IPS-18c (cell line): ENCODE data around the gene RAPGEF3.

Source experiments
- H3K4me3 ChIP-seq: 2 replicates; pipeline ENCODE4 v1.7.0; 2013; ENCODE audit warnings: low read depth, mild to moderate bottlenecking, low read length, moderate library complexity; ENCODE audit not compliant: insufficient read depth
- H3K9me3 ChIP-seq: one replicate; pipeline ENCODE4 v1.6.1; 2013; ENCODE audit warnings: mild to moderate bottlenecking, low read length, moderate library complexity; ENCODE audit not compliant: control insufficient read depth, insufficient read depth

Gene RAPGEF3

GRCh38 chr12:47722941-47723631 is 35.6 kb downstream of the RAPGEF3 start:
- no peak overlapping the region for H3K4me3 ChIP-seq
- H3K9me3 ChIP-seq, result no peaks in the 10 kb centered on the region

DNA sequence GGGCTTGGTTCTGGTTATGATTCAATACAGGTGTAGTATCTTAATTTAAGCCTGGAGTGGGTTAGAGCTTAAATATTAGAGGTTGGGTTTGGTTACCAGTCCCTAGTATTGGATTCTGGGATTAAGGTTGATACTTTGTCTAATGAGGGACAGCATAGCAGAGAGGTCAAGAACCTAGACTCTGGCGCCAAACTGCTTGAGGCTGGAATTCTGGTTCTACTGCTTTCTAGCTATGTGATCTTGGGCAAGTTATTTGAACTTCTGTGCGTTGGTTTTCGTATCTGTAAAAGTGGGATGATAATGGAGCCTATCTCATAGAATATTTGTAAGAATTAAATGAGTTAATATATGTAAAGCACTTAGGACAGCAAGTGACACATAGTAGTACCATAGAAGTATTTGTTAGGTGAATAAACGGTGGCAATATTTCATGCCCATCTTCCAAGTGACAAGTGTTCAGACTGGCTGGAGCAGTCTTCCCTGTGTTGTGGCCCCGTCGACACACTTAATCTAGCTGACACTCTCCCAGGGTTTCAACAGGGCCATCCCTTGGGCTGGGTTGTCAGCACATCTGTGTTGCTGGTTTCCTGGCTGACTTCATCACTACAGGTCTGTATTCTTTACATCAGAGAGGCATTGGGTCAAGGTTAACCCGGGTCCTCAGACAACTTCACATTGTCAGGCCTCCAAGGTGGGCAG is 36.4 kb downstream of the RAPGEF3 start:
- Histone ChIP-seq H3K4me3 (no peak overlapping the region), H3K9me3 (no peaks in the 10 kb centered on the region)

DNA sequence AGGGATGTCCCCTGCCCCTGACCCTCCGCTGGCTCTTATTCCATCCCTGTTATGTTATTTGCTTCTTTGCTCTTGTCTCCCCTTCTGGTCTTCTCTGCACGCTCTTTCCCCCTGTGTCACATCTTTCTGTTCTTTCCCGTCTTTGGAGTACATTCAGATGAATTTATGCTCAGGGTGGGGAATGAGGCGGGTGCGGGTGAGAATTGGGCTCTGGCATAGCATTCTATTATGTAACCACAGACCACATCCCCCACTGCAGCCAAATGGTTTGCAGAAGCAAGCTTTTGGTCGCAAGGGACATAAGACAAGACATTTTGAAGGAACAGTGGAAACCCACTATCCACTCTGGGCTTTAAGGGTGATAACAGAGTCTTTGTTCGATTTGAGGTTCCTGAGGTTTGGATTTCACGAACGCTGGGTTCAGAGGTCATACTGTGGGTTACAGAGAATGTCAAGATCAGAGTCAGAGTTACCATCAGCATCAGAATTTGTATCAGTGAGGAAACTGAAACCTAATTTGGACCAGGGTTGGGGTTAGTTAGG is 37.2 kb downstream of the RAPGEF3 start:
- H3K9me3 ChIP-seq, result no peaks in the 10 kb centered on the region
- no peak overlapping the region for H3K4me3 ChIP-seq

GRCh38 chr12:47718531-47718930 is 40.1 kb downstream of the RAPGEF3 start:
- no peaks in the 10 kb centered on the region for H3K9me3 ChIP-seq
- H3K4me3 ChIP-seq, result no peak overlapping the region

DNA sequence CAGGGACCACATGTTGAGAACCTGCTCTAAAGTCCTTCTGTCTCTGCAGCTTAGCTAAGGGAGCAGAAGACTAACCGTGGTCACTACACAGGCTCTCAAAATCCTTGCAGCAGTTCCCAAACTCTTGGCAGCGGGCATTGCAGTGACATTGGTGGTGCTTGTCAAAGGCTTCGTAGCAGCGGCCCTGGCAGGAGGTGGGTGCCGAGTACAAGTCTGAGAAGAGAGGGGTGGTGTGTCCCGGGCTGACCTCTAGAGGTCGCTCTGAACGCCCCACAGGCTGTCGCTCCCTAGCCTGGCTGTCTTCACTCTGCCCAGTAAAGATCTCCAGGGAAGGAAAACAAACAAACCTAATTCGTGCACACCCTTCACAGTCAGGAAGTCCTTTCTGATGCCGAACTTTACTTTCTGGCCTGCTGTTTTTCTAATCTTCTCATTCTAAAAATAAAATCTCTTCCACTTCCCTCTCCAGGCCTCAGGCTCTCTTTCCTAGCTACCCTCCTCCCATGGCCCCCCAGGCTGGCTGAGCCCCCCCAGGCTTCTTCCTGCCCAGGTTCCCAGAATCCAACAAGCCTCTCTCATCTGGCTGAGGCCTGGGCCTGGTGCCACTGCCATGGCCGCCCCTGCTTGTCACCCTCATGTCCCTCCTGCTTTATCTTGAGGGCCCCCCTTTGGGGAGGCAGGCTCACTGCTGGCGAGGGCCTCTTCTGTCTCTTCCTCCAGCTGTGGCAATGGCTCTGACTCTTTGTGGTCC is 41.1 kb downstream of the RAPGEF3 start:
- Histone ChIP-seq H3K4me3 (no peak overlapping the region), H3K9me3 (no peaks in the 10 kb centered on the region)

- no peak overlapping the region for H3K4me3 ChIP-seq
- H3K9me3 ChIP-seq, result no peaks in the 10 kb centered on the region
These were observed 41.6 kb downstream of the RAPGEF3 start for GRCh38 chr12:47717046-47717442.

- Histone ChIP-seq H3K4me3 (no peak overlapping the region), H3K9me3 (no peaks in the 10 kb centered on the region)
These were observed 42.7 kb downstream of the RAPGEF3 start for GRCh38 chr12:47715877-47716548.

- no peak overlapping the region for H3K4me3 ChIP-seq
- H3K9me3 ChIP-seq, result no peaks in the 10 kb centered on the region
These were observed 43.2 kb downstream of the RAPGEF3 start for GRCh38 chr12:47715393-47715876.

- no peak overlapping the region for H3K4me3 ChIP-seq
- H3K9me3 ChIP-seq, result no peaks in the 10 kb centered on the region
These were observed 43.8 kb downstream of the RAPGEF3 start for GRCh38 chr12:47714826-47715386.

GRCh38 chr12:47712171-47712570 is 46.5 kb downstream of the RAPGEF3 start:
- H3K9me3 ChIP-seq, result no peaks in the 10 kb centered on the region
- no peak overlapping the region for H3K4me3 ChIP-seq

- Histone ChIP-seq H3K9me3 (no peaks in the 10 kb centered on the region), H3K4me3 (no peak overlapping the region)
These were observed 47.2 kb downstream of the RAPGEF3 start for GRCh38 chr12:47711448-47711847.

DNA sequence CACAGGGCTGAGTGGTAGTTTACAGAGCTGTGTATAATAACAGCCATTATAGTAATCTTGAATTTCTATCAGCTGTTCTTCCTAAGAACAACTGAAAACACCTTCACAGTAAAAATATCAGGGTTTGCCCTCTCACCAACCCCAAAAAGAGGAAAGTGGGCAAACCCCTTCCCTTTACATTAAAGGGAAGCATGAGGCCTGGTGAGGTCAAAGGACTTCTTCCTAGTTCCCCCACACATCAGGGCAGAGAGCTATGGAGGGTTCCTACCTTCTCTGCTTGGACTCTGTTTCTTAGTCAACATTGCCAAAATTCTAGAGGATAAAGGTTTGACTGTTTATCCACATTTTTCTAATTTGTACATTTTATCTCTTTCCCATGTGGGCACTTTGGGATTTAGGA is 48.4 kb downstream of the RAPGEF3 start:
- Histone ChIP-seq H3K4me3 (no peak overlapping the region), H3K9me3 (no peaks in the 10 kb centered on the region)

GRCh38 chr12:47709671-47710070 is 49.0 kb downstream of the RAPGEF3 start:
- Histone ChIP-seq H3K4me3 (no peak overlapping the region), H3K9me3 (no peaks in the 10 kb centered on the region)

GRCh38 chr12:47709237-47709636 is 49.4 kb downstream of the RAPGEF3 start:
- Histone ChIP-seq H3K4me3 (no peak overlapping the region), H3K9me3 (no peaks in the 10 kb centered on the region)

GRCh38 chr12:47707905-47708543 is 50.7 kb downstream of the RAPGEF3 start:
- Histone ChIP-seq H3K4me3 (no peak overlapping the region), H3K9me3 (no peaks in the 10 kb centered on the region)

- Histone ChIP-seq H3K9me3 (no peaks in the 10 kb centered on the region), H3K4me3 (no peak overlapping the region)
These were observed 51.3 kb downstream of the RAPGEF3 start for GRCh38 chr12:47707355-47707754.
